GM18507 (cell line): ENCODE results near the gene IL24.

Experiments
- DNase-seq: peaks from one replicate; pipeline ENCODE4 v3.0.0; 2011; ENCODE audit warnings: low read depth; ENCODE audit not compliant: insufficient read length; ENCODE audit errors: extremely low spot score
- FAIRE-seq: peaks from 2 replicates; lab custom pipeline; 2011; peaks lifted over from hg19 to GRCh38; lab: Jason Lieb, UNC

Gene IL24

DNA sequence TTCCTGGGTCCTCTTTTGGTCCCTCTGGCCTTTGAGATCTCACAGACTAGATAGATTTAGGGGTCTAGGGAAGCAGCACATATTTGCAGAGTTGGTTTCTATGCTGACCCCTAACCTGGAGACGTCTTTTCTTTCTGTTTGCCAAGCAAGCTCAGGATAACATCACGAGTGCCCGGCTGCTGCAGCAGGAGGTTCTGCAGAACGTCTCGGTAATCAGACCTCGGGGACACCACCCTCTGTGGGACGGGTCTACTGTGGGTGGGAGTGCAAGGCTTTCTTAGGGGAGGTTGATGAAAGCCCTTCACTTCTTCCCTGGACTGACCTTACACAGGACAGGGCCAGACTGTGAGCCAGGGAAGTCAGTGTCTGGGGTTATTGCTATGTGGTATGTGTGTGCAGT is 2.9 kb downstream of the IL24 start:
- no peak for FAIRE-seq
- no peak for DNase-seq

DNA sequence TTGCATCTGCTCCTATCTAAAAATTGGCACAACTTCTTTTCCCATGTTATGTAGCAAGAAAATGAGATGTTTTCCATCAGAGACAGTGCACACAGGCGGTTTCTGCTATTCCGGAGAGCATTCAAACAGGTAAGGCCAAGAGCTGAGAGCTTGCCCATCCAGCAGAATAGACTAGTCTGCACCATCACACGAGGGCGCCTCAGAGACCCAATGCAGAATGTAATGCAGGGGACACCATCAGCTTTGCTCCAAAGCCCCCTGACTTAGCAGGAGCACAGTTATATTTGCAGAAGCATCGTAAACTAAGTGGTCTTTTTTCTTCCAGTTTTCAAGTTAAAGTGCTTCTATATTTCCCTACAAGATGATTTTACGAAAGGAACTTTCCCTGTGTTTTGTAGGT is 4.7 kb downstream of the IL24 start:
- FAIRE-seq (no peak), DNase-seq (no peak)

DNA sequence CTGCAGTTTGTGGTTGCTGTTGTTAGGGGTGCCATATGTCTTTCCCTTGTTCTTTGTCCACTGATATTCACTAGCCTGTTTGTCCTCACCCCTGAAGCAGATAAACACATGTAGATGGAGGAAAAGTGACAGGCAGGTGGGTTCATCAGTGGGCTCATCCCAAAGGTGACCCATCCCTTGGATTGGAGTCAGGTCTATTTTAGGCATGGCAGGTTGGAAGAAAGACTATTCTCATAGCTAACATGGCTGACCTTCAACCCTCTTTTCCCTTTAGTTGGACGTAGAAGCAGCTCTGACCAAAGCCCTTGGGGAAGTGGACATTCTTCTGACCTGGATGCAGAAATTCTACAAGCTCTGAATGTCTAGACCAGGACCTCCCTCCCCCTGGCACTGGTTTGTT is 5.5 kb downstream of the IL24 start:
- DNase-seq (no peak), FAIRE-seq (no peak)

DNA sequence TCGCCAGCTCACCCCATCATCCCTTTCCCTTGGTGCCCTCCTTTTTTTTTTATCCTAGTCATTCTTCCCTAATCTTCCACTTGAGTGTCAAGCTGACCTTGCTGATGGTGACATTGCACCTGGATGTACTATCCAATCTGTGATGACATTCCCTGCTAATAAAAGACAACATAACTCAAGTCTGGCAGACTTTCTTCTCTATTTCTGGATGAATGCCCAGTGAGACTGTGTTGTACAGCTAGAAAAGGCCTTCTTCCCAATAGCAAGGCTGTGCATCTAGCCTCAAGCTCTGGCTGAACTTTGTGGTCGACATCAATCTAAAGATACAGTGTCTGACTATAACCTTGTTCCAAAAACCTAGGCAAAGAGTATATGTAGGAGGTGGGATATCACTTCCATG is 6.4 kb downstream of the IL24 start:
- FAIRE-seq, result no peak

DNA sequence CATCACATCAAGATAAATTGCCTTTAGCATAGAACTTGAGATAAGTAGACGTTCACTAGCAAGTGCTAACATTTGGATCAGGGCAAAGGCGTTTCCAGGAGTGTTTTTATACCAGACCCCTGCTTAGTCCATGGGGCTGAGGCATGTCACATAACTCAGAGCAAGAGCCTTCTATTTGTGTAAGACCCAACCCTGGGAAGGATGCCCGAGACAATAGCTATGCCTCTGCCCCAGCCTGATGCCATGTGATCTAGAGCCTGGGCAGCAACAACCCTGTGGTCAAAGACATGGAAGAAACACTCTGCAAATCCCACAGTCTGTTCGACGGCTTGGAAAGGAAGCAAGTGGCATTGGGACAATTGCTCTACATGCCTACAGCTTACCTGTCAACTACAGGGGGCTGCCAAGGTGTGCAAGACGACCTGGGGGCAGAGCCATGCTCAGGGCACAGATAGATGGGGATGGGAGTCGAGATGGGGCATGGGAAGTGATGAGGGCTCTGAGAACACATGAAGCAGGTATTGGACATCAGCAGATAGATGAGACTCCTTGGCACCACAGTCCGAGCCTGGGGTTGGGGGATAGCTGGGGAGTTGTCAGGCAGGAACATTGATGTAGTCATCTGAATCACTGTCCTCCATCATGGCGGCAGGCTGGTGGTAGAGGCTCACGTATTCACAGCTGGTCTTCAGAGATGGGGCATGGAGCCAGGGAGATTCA is 7.3 kb downstream of the IL24 start:
- FAIRE-seq (no peak), DNase-seq (no peak)

More for the DNA sequence above, 6.4 kb downstream of the IL24 start:
- DNase-seq, result no peak

DNA sequence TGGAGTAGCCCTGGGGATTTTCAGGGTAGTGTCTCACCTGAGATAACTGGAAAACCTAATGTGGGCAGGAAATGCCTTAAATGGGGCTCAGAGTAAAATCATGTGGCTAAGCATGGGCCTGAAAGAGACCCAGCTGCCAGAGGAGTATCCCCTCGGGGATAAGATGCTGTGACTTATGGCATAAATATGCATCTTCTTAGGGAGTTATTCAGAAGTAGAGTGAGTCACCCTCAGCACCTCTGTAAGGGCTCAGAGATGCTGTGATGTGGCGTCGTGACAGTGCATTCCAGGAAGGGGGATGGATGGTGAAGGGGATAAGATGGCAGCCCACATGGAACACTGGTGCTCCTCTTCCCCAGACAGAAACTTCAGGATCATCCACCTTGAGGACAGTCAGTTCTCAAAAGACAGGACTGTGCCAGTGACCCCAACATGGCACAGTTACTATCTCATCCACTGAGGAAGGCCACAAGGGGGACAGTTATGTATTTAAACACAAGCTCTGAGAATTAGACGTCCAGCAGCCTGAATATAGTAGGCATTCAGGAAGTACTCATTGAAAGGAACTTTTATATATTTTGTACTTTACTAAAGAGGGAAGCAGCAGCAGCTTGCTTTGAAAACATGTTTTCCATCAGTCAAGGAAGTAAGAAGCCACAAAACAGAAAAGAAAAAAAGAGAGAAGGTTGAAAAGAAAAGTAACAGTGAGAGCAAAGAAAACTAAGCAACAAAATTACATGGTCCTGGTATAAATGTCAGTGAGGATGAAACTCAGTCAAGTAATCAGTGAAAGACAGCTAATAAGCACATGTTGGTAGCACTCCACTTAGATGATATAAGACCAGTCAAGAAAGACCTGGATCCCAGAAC is 8.3 kb downstream of the IL24 start:
- FAIRE-seq (peak; percentile 31), DNase-seq (no peak)

DNA sequence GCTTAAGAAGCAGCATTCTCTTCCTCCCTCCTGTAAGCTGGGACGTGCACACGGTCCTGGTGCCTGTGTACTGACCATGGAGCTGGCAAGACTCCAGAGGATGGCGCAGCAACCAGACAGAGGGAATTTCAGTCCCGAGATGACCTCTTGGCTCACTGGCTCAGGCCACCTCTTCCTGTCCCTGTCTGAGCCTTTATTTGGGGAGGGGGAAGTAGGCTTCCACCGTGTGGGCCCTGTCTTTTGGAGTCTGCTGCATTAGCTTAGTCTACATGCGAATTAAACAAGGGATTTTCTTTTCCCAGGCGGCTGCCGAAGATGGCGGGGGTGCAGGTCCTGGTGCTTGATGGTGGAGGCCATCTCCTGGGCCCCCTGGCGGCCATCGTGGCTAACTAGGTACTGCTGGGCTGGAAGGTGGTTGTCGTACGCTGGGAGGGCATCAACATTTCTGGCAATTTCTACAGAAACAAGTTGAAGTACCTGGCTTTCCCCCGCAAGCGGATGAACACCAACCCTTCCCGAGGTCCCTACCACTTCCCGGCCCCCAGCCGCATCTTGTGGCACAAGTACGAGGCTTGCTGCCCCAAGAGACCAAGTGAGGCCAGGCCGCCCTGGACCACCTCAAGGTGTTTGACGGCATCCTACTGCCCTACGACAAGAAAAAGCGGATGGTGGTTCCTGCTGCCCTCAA is 10.2 kb downstream of the IL24 start:
- no peak for DNase-seq

DNA sequence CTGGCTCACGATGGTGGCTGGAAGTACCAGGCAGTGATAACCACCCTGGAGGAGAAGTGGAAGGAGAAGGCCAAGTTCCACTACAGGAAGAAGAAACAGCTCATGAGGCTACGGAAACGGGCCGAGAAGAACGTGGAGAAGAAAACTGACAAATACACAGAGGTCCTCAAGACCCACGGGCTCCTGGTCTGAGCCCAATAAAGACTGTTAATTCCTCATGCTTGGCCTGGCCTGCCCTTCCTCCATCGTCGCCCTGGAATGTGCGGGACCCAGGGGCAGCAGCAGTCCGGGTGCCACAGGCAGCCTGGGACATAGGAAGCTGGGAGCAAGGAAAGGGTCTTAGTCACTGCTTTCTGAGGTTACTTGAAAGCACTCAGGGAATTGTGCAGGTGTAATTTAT is 10.8 kb downstream of the IL24 start:
- FAIRE-seq (no peak), DNase-seq (no peak)

More for the DNA sequence above, 10.2 kb downstream of the IL24 start:
- FAIRE-seq, result no peak

DNA sequence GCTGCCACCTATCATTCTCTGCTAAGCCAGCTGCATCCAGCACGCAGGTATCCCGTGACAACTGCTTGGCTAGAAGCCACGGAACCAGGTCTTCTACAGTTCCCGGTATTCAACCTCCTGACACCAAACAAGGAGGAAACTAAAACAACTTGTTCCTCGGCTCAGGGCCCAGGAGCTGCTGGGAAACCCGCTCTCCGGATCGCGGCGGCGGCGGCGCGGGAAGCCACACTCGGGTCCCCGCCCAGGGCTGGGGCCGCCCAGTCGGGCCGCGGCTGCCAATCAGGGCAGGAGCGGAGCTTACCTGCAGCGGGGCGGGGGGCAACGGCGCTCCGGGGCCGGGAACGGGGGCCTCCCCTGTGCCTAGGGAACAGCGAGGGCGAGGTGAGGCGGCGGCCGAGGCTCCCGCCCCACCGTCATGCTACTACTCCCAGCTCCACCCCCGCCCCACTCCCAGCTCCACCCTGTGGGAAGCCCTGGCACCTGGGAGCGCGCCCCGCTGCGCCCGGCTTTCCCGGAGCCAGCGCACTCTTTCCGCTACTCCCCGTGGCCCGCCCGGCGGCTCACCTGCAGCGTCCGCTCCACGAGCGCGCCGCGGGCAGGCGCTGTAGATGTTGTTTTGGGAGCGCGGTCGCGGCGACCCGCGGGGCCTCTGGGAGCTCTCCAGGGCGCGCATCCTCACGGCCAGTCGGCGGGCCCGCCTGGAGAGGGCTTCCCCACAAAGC is 12.1 kb downstream of the IL24 start:
- DNase-seq (no peak), FAIRE-seq (no peak)

DNA sequence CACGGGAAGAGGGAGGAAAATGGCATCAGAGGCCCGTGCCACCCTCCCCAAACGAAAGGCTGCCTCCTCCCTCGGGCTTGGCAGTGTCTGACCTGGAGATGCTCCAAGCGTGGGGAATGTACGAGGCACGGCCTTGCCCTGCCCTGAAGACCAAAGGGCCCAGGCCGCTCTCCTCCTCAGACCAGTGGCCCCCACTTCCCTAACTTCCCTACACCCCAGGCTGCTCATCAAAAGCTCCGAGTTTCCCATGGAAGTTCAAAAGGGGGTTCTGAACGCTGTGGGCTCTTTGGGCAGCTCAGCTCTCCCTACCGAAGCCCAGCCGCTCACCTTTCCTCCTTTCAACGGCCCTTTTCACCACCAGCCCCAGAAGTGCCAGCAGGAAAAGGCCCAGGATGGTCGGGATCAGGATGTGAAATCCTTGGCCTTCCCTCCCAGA is 12.7 kb downstream of the IL24 start:
- no peak for DNase-seq
- no peak for FAIRE-seq

DNA sequence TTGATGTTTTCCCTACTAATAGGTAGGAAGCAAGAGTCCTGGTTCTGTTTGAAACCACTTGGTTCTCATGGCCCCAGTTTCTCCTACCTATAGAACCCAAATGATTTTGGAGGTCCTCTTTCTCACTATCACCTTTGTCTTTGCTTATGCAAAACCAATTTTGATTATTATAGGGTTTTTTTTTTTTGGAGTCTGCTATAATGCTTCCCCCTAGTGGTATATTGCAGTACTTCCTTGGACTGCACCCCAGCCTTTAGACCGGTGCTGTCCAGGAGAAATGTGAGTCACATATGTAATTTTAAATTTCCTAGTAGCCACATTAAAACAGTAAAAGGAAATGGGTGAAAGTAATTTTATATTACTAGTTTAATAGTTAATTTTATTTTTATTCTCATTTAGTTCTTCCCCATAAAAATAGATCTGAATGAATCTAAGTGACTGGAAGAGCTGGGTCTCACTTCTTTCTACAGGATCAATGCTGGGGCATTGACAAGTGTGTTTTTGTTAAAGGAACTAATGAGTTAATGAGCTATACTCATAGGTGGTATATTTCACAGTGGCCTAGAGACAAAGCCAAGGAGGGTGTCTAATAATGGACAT is 13.9 kb downstream of the IL24 start:
- DNase-seq, result peak; percentile 38
- FAIRE-seq, result no peak

DNA sequence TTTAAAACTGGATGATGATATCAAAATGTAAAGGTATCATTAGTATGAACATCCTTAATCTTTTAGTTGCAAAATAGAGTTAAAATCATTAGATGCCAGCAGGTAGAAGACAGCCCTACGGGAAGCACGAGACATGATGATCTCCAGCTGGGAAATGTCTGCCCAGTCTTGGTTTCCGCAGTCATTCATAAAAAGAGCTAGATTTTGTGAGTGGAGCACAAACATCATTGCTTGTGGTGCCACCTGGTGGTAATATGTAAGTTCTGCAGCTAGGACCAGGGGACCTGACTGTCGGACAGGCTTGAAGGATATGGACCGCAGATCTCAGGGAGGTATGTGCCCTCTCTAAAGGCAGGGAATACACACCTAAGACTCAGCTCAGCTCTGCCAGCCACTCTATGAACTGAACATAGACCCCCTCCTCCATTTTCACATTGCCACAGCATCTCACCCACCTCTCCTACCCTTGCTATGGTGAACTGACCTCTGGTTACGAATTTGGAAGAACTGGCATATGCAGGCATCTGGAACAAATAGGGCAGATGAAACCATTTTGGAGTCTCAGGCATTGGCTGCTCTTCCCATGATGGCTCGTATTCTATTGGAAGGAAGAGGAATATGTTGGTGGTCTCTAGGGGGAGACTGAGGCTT is 15.3 kb downstream of the IL24 start:
- DNase-seq (peak; percentile 44), FAIRE-seq (peak; percentile 85)

DNA sequence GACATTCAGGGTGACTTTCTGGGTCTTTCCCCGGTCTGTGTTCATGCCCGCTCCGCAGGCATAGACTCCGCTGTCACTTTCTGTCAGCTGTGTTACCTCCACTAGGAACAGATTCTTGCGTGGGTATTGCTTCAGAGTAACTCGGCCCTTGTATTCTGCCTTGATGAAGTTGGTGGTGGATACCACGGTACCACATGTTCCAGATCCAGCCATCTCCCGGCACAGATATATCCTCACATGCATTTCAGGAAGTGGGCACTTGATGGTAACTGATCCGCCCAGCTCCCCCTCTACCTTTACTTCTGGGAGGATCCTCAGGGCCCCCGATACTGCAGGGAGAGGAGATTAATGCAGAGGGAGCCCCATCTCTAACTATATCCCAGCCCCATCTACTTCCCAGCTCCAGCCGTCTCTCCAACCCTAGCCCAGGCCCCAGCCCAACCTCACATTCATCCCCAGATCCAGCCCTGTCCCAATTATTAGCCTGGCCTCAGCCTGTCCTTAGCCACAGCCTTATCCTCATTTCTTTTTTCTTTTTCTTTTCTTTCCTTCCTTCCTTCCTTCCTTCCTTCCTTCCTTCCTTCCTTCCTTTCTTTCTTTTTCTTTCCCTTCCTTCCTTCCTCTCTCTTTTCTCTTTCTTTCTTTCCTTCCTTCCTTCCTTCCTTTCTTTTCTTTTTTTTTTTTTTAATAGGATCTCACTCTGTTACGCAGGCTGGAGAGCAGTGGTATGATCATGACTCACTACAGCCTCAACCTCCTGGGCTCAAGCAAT is 16.7 kb downstream of the IL24 start:
- DNase-seq (no peak), FAIRE-seq (no peak)

DNA sequence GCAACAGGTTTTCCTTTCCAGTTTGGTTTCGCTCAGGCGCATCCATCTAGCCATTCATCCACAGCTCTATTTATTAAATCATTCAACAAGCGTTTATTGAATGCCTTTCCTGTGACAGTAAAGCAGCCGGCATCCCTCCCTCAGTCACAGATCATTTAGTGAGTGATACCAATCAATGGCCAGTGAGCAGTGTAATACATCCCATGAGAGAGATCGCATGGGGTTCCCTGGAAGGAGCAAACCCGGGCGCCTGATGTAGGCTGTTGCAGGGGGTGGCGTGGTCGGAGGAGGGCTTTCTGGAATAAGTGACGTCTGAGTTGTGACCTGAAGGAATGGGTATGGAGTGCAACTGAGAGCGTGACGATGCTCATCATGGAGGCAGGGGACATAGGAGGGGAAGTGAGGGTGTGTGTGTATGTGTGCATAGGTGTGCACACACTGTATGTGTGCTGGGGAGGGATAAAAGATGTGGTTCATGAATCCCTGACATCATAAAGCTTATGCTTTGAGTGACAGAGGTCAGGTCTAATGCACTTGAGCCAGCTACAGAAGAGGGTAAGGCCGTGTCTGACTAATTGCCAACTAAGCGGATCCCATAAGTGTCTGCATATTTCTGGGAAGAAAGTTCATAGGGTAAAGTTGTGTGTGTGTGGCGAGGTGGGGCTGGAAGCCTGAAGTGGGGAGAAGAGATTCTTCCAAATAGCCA is 17.9 kb downstream of the IL24 start:
- no peak for FAIRE-seq
- DNase-seq, result no peak

DNA sequence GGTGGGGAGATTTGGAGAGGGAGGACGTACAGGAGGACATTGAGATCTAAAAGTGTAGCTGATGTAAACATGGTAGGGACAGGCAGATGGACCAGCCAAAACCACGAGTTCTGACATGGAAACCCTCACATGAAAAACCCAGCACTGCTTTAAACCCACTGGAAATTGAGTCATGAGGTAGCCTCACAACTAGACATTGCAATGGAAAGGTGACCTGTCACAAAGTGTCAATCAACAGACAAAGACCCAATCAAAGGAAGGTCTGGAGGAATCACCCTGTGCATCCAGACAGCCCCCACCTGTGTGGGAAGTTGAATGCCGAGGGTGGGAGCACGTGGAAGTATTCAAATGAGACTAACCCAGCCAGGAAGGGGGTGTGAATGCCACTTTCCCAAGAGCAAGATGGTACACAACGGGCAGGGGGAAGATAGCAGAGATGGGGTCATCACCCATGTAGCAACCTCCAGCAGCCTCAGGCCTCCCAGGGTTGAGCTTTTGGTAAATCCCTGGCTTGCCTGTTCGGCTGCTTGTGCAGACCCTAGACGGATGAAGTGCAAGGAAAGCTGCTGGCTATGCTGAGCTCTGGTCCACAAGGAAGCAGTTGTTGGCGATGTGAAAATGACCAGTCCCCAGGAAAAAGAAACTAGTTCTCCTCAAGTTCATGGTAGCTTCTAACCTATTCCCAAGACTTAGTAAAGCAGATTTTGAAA is 18.9 kb downstream of the IL24 start:
- DNase-seq (no peak), FAIRE-seq (no peak)

DNA sequence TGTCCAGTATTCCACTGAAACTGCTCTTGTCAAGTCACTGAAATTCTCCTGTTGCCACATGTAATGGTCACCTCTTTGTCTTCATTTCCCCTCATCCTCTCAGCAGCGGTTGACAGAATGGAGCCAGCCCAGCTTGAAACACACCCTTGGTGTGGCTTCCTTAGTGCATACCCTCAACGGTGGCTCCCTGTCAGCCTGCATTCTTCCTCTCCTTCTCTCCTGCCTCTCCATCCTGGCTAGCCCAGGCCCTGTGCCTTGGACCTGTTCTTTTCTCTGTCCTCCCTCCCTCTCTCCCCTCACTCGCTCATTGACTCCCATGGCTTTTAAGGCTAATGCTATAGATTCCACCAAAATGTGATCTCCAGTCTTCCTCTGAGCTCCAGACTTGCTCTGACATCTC is 20.8 kb downstream of the IL24 start:
- FAIRE-seq, result peak; percentile 15

DNA sequence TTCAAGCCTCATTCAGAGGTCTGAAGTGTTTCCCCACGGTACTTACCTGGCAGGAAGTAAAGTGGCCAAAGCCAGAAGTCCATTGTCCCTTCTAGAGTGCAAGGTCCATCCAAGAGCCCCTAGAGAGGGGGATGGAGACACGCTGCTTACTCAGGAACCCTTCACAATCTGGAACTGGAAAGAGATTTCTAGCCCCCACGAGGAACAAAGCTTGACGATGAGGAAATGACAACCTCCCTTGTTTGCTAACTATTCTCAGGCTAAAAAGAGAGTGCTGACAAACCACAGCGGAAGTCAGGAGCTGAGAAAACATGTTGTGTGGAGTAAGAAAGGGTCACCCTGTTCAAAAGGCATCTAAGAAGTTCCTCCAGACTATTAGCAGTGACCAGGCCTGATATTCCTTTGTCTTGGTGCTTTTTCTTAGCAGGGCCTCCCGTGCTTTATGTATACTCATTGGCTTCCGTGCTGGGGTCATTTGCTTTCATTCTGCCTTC is 24.6 kb downstream of the IL24 start, which contains the start of gene FCMR:
Gene FCMR, minus strand, starts transcription at position 170 of the 494 bp plus-strand sequence. Its CDS starts 87 bp downstream, at position 83.
- DNase-seq (no peak), FAIRE-seq (peak; percentile 87)

More for the DNA sequence above, 20.8 kb downstream of the IL24 start:
- DNase-seq, result no peak
